Caki2 (cell line): ENCODE data around the gene FAM111B. TPM values are rescaled to one million over a fixed set of nuclear protein-coding genes. Genes with fewer than 3 reads are reported as not detected.

Source experiments
- DNase-seq: peaks from one replicate; pipeline ENCODE4 v3.0.0-alpha.2; 2015; ENCODE audit warnings: low read depth
- in situ Hi-C: cut with HindIII; loops from 2 replicates; pipeline ENCODE4 v1.10.0; 2016; ENCODE audit warnings: low sequenced_read_pairs, low pct_unique_long_range_greater_than_20kb, mixed read lengths
- total RNA-seq: library from RNA; depleted of rRNA; stranded (reverse); fragments of >200 nt; shearing (Covaris generic); gene quantifications from 2 replicates; pipeline ENCODE4 v1.2.3, GENCODE V29; 2014; ENCODE audit warnings: low replicate concordance

Gene FAM111B
- total RNA-seq, 1 experiment from 2014 or later, result 6.4 TPM

- in situ Hi-C loops, result no loop called here
Measured at GRCh38 chr11:59144096-59144495, 37.1 kb downstream of the FAM111B start.

GRCh38 chr11:59144579-59145345 is 37.7 kb downstream of the FAM111B start:
- in situ Hi-C loops, result no loop called here

More at GRCh38 chr11:59144096-59144495, 37.1 kb downstream of the FAM111B start:
- no peak for DNase-seq

GRCh38 chr11:59145534-59145933 is 38.5 kb downstream of the FAM111B start:
- no peak for DNase-seq
- in situ Hi-C loops, result no loop called here

More at GRCh38 chr11:59144579-59145345, 37.7 kb downstream of the FAM111B start:
- DNase-seq, result peak; percentile 84

- in situ Hi-C loops, result no loop called here
- DNase-seq, result no peak
Measured at GRCh38 chr11:59151761-59152160, 44.7 kb downstream of the FAM111B start.

GRCh38 chr11:59152312-59152951 is 45.4 kb downstream of the FAM111B start:
- DNase-seq, result no peak

GRCh38 chr11:59154610-59155009 is 47.6 kb downstream of the FAM111B start:
- in situ Hi-C loops, result no loop called here
- no peak for DNase-seq

More at GRCh38 chr11:59152312-59152951, 45.4 kb downstream of the FAM111B start:
- in situ Hi-C loops, result no loop called here

GRCh38 chr11:59157433-59157832 is 50.4 kb downstream of the FAM111B start:
- DNase-seq, result no peak
- in situ Hi-C loops, result no loop called here

GRCh38 chr11:59158206-59159068 is 51.4 kb downstream of the FAM111B start:
- in situ Hi-C loops, result no loop called here
- peak; percentile 34 for DNase-seq

- no peak for DNase-seq
- in situ Hi-C loops, result no loop called here
Measured at GRCh38 chr11:59164028-59164427, 57.0 kb downstream of the FAM111B start.

- DNase-seq, result peak; percentile 82
- in situ Hi-C loops, result no loop called here
Measured at GRCh38 chr11:59171508-59172322, 64.7 kb downstream of the FAM111B start, which contains the start of gene DTX4. Gene DTX4, plus strand, starts transcription at chr11:59172132. Its CDS starts 464 bp downstream, at chr11:59172596.

- in situ Hi-C loops, result no loop called here
- no peak for DNase-seq
Measured at GRCh38 chr11:59172345-59173079, 65.5 kb downstream of the FAM111B start.

- DNase-seq, result no peak
- in situ Hi-C loops, result no loop called here
Measured at GRCh38 chr11:59173080-59173963, 66.3 kb downstream of the FAM111B start.

- in situ Hi-C loops, result no loop called here
- DNase-seq, result peak; percentile 22
Measured at GRCh38 chr11:59173964-59174663, 67.1 kb downstream of the FAM111B start.

- in situ Hi-C loops, result no loop called here
- DNase-seq, result peak; percentile 22
Measured at GRCh38 chr11:59174664-59175033, 67.6 kb downstream of the FAM111B start.

GRCh38 chr11:59175091-59175501 is 68.1 kb downstream of the FAM111B start:
- DNase-seq, result no peak
- in situ Hi-C loops, result no loop called here

GRCh38 chr11:59176330-59176729 is 69.3 kb downstream of the FAM111B start:
- DNase-seq, result no peak
- in situ Hi-C loops, result no loop called here
